ENCODE measurements around the gene ACADM. TPM values are rescaled to one million over a fixed set of nuclear protein-coding genes. Genes with fewer than 3 reads are reported as not detected.

The ACADM gene
- total and polyA plus RNA-seq, 2 of the 13 experiments (the other 11 are each of a cell fraction or from before 2014, with no cell fraction given) = 43.7 to 92.2 TPM

DNA sequence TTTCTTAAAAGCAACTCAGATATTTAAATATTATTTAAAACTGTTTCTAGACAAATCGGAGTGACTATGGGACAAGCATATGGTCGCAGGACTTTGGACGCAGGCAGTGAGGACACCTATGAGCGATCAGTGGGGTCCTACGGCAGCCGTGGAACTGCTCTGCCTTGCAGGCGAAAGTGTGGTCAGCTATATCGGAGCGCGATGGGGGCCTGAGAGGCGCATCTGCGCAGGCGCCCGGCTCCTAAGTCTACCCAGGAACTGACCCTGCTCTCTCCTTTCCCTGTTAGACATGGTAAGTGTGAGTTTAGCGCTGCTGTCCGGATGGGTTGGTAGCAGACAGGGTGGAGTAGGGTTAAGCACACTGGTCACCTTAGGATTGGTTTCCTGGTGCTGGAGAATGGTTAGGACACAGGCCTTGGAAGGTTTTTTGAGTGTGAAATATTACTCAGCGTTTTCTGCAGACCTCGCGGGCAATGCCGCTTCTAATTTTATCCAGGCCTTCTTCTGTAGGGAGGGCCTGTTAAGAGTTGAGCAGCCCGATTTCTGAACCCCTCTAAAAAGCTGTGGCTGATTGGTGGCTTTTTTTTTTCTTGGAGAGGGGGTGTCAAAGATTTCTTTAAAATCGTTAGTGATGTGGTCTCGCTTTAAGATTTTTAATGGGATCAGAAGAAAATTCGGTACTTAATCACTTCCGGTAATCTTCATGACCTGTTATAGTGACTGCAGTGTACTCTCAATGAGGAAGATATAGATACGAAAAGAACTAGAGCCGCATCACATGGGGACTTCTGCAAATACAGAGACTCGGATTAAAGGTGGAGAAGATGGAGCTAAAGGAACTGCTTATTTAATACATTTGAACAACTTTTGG lies 61.7 kb downstream of the ACADM start, which contains the start of gene RABGGTB (continued):
- TF ChIP-seq NFYB (CRISPR knock-in tag; IDR thresholded peaks at IDR 0.05) (no peak), FOXA3 (CRISPR knock-in tag; IDR thresholded peaks at IDR 0.05) (peak; percentile 43; the same call in 1 of the 2 replicates), HMG20A (CRISPR knock-in tag; IDR thresholded peaks at IDR 0.05; ENCODE audit: borderline replicate concordance) (no peak), KDM2A (CRISPR knock-in tag; IDR thresholded peaks at IDR 0.05; ENCODE audit: borderline replicate concordance, low read depth) (peak; percentile 72; the same call in 1 of the 2 replicates), FOXK2 (IDR thresholded peaks at IDR 0.05) (no peak), ZFAT (CRISPR knock-in tag; conservative IDR thresholded peaks at IDR 0.05) (no peak), ATM (IDR thresholded peaks at IDR 0.05; ENCODE audit: borderline replicate concordance) (no peak), PITX1 (CRISPR knock-in tag; IDR thresholded peaks at IDR 0.05) (peak; percentile 57), ZSCAN9 (CRISPR knock-in tag; IDR thresholded peaks at IDR 0.05; ENCODE audit: borderline replicate concordance) (no peak; the same call in 1 of the 2 replicates), FLYWCH1 (CRISPR knock-in tag; IDR thresholded peaks at IDR 0.05) (no peak), ZNF724P (CRISPR knock-in tag; IDR thresholded peaks at IDR 0.05; ENCODE audit: borderline replicate concordance) (0 out of 2 replicates have a peak, but pooled peaks have one; percentile 35), KDM6A (CRISPR knock-in tag; IDR thresholded peaks at IDR 0.05; ENCODE audit: low read depth) (no peak), NR2F1 (CRISPR knock-in tag; IDR thresholded peaks at IDR 0.05) (peak; percentile 18 to 37; a peak in 1 of 4 replicates), ZNF883 (CRISPR knock-in tag; IDR thresholded peaks at IDR 0.05; ENCODE audit: not compliant biosample characterization) (peak; percentile 67), ZNF138 (CRISPR knock-in tag; IDR thresholded peaks at IDR 0.05; ENCODE audit: low read depth) (no peak), ZNF430 (CRISPR knock-in tag; IDR thresholded peaks at IDR 0.05) (peak; percentile 84; the same call in 1 of the 2 replicates), ZFYVE20 (CRISPR knock-in tag; IDR thresholded peaks at IDR 0.05; ENCODE audit: borderline replicate concordance, low read depth) (no peak), ZNF343 (CRISPR knock-in tag; IDR thresholded peaks at IDR 0.05) (peak; percentile 81; the same call in 1 of the 2 replicates), TCF7 (IDR thresholded peaks at IDR 0.05; ENCODE audit: low read depth) (no peak), U2AF2 (IDR thresholded peaks at IDR 0.05; ENCODE audit: low read depth, low read length) (no peak), THAP11 (CRISPR knock-in tag; IDR thresholded peaks at IDR 0.05) (peak; percentile 83), NR2F2 (IDR thresholded peaks at IDR 0.05; ENCODE audit: borderline replicate concordance, low read depth) (peak; percentile 6; the same call in 1 of the 2 replicates), GATA4 (IDR thresholded peaks at IDR 0.05; ENCODE audit: borderline replicate concordance, low read depth) (no peak), ZNF713 (CRISPR knock-in tag; IDR thresholded peaks at IDR 0.05) (no peak), MTF1 (CRISPR knock-in tag; IDR thresholded peaks at IDR 0.05) (no peak), BRD4 (CRISPR knock-in tag; IDR thresholded peaks at IDR 0.05) (peak; percentile 94)
- TF ChIP-seq, protein P1, sequence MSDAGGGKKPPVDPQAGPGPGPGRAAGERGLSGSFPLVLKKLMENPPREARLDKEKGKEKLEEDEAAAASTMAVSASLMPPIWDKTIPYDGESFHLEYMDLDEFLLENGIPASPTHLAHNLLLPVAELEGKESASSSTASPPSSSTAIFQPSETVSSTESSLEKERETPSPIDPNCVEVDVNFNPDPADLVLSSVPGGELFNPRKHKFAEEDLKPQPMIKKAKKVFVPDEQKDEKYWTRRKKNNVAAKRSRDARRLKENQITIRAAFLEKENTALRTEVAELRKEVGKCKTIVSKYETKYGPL (CRISPR knock-in tag; IDR thresholded peaks at IDR 0.05) = no peak
- TF ChIP-seq, protein P2, sequence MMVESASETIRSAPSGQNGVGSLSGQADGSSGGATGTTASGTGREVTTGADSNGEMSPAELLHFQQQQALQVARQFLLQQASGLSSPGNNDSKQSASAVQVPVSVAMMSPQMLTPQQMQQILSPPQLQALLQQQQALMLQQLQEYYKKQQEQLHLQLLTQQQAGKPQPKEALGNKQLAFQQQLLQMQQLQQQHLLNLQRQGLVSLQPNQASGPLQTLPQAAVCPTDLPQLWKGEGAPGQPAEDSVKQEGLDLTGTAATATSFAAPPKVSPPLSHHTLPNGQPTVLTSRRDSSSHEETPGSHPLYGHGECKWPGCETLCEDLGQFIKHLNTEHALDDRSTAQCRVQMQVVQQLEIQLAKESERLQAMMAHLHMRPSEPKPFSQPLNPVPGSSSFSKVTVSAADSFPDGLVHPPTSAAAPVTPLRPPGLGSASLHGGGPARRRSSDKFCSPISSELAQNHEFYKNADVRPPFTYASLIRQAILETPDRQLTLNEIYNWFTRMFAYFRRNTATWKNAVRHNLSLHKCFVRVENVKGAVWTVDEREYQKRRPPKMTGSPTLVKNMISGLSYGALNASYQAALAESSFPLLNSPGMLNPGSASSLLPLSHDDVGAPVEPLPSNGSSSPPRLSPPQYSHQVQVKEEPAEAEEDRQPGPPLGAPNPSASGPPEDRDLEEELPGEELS (CRISPR knock-in tag; IDR thresholded peaks at IDR 0.05) = peak; percentile 35; the same call in 1 of the 2 replicates
- TF ChIP-seq, protein P3, sequence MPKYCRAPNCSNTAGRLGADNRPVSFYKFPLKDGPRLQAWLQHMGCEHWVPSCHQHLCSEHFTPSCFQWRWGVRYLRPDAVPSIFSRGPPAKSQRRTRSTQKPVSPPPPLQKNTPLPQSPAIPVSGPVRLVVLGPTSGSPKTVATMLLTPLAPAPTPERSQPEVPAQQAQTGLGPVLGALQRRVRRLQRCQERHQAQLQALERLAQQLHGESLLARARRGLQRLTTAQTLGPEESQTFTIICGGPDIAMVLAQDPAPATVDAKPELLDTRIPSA (CRISPR knock-in tag; IDR thresholded peaks at IDR 0.05; ENCODE audit: borderline replicate concordance) = no peak
